SK-N-SH (cell line): ENCODE results near the gene PPP1R17. TPM values are rescaled to one million over a fixed set of nuclear protein-coding genes. Genes with fewer than 3 reads are reported as not detected.

Experiments
- CTCF ChIA-PET: fragments of 300-600, 350-600 bp; formaldehyde crosslinking; extraction: SDS; loops from one replicate; lab custom pipeline; 2021; lab: Yijun Ruan, JAX
- POLR2A ChIA-PET: fragments of 350-600 bp; sonication (Branson Sonifier 250); formaldehyde crosslinking; extraction: SDS; loops from one replicate; lab custom pipeline; 2020; ENCODE audit warnings: antibody characterized with exemption, inconsistent platforms; lab: Yijun Ruan, JAX
- DNase-seq: peaks from one replicate; pipeline ENCODE4 v3.0.0; 2012
- H2AFZ ChIP-seq: fragments of 200-600 bp; sonication (generic); 2 replicates; pipeline ENCODE4 v1.8.1; 2016; ENCODE audit warnings: antibody characterized with exemption, mild to moderate bottlenecking, low read depth
- H3F3A ChIP-seq: fragments of 200-600 bp; sonication (generic); replicated peaks from 2 replicates; pipeline ENCODE3; 2016; ENCODE audit warnings: antibody characterized with exemption, mild to moderate bottlenecking; ENCODE audit not compliant: insufficient read depth
- H3K27ac ChIP-seq, 2 experiments: fragments of 200-500 bp in 1 of 2; fragments of 200-600 bp in 1 of 2; sonication (Bioruptor generic) in 1 of 2; sonication (generic), shearing (Covaris generic) in 1 of 2; 2 replicates each; pipeline versions ENCODE4 v1.5.1 to v1.6.1; 2014 to 2016; ENCODE audit warnings: low read depth in 2 of 2, inconsistent platforms in 1 of 2, low read length in 1 of 2, mild to moderate bottlenecking in 1 of 2, mixed read lengths in 1 of 2
- H3K27me3 ChIP-seq: fragments of 200-600 bp; sonication (generic), shearing (Covaris generic); 2 replicates; pipeline ENCODE4 v1.6.1; 2016; ENCODE audit warnings: mixed run types; ENCODE audit not compliant: insufficient read depth
- H3K36me3 ChIP-seq, 2 experiments: fragments of 200-500 bp in 1 of 2; fragments of 200-600 bp in 1 of 2; sonication (Bioruptor generic) in 1 of 2; sonication (generic) in 1 of 2; replicated peaks in 1 of 2; 2 replicates each; pipeline versions ENCODE3 to v1.5.1; 2014 to 2016; ENCODE audit warnings: low read length in 1 of 2, mild to moderate bottlenecking in 1 of 2; ENCODE audit not compliant: insufficient read depth in 2 of 2, control insufficient read depth in 1 of 2
- H3K4me1 ChIP-seq, 2 experiments: fragments of 200-500 bp in 1 of 2; fragments of 200-600 bp in 1 of 2; sonication (Bioruptor generic) in 1 of 2; sonication (generic), shearing (Covaris generic) in 1 of 2; 2 replicates each; pipeline versions ENCODE4 v1.5.1 to v1.6.1; 2014 to 2016; ENCODE audit warnings: low read depth in 1 of 2, low read length in 1 of 2, mixed run types in 1 of 2; ENCODE audit not compliant: insufficient read depth in 2 of 2, control insufficient read depth in 1 of 2
- H3K4me2 ChIP-seq: fragments of 200-600 bp; sonication (generic), shearing (Covaris generic); 2 replicates; pipeline ENCODE4 v1.6.1; 2017; ENCODE audit warnings: mixed run types
- H3K4me3 ChIP-seq, 2 experiments: fragments of 200-500 bp in 1 of 2; fragments of 200-600 bp in 1 of 2; sonication (Bioruptor generic) in 1 of 2; sonication (generic), shearing (Covaris generic) in 1 of 2; 2 replicates each; pipeline versions ENCODE4 v1.5.1 to v1.8.1; 2014 to 2016; ENCODE audit warnings: low read depth in 2 of 2, inconsistent platforms in 1 of 2, low read length in 1 of 2, mild to moderate bottlenecking in 1 of 2, mixed read lengths in 1 of 2, moderate library complexity in 1 of 2
- H3K79me2 ChIP-seq: fragments of 200-600 bp; sonication (generic); 2 replicates; pipeline ENCODE4 v1.8.1; 2017; ENCODE audit warnings: mild to moderate bottlenecking; ENCODE audit not compliant: insufficient read depth
- H3K9ac ChIP-seq: fragments of 200-600 bp; sonication (generic); 2 replicates; pipeline ENCODE4 v1.6.1; 2017; ENCODE audit warnings: mixed run types
- H3K9me2 ChIP-seq: fragments of 200-600 bp; sonication (generic); 2 replicates; pipeline ENCODE4 v1.6.1; 2017; ENCODE audit warnings: mixed run types
- H3K9me3 ChIP-seq: fragments of 200-600 bp; sonication (generic); 2 replicates; pipeline ENCODE4 v1.6.1; 2017; ENCODE audit warnings: mixed run types, mild to moderate bottlenecking, moderate library complexity
- H4K20me1 ChIP-seq: fragments of 200-600 bp; sonication (generic); 2 replicates; pipeline ENCODE4 v1.6.1; 2017; ENCODE audit warnings: mild to moderate bottlenecking, mixed run types; ENCODE audit not compliant: insufficient read depth
- CHD2 ChIP-seq: fragments of 150-350 bp; IDR thresholded peaks from 2 replicates; pipeline ENCODE4 v1.6.1; 2018; ENCODE audit warnings: low read length; ENCODE audit not compliant: partially characterized antibody
- ELF1 ChIP-seq: IDR thresholded peaks from 2 replicates; pipeline ENCODE4 v1.4.0; 2012
- EP300 ChIP-seq, 2 experiments: IDR thresholded peaks; 2 replicates each; pipeline versions ENCODE4 v1.4.0 to v1.6.1; 2012; ENCODE audit warnings: borderline replicate concordance in 1 of 2, low read depth in 1 of 2, low read length in 1 of 2
- FOSL2 ChIP-seq: IDR thresholded peaks from 2 replicates; pipeline ENCODE4 v1.4.0; 2012; ENCODE audit warnings: low read depth, mild to moderate bottlenecking, moderate library complexity, borderline replicate concordance
- FOXJ3 ChIP-seq: sonication (generic); formaldehyde crosslinking; IDR thresholded peaks from 2 replicates; pipeline ENCODE4 v1.5.1; 2020; ENCODE audit warnings: mild to moderate bottlenecking, missing genetic modification reagents
- GATA2 ChIP-seq: sonication (generic); formaldehyde crosslinking; IDR thresholded peaks from 2 replicates; pipeline ENCODE4 v1.5.0; 2020; ENCODE audit warnings: mild to moderate bottlenecking, missing genetic modification reagents
- JUND ChIP-seq: IDR thresholded peaks from 2 replicates; pipeline ENCODE4 v1.4.0; 2012
- MEF2A ChIP-seq: IDR thresholded peaks from 2 replicates; pipeline ENCODE4 v1.4.0; 2012; ENCODE audit warnings: low read depth, borderline replicate concordance
- POLR2AphosphoS5 ChIP-seq: IDR thresholded peaks from 2 replicates; pipeline ENCODE4 v1.6.1; 2012; ENCODE audit warnings: low read depth, low read length
- RAD21 ChIP-seq: IDR thresholded peaks from 2 replicates; pipeline ENCODE4 v1.6.1; 2012; ENCODE audit warnings: mild to moderate bottlenecking, low read length
- RFX5 ChIP-seq: IDR thresholded peaks from 2 replicates; pipeline ENCODE4 v1.6.1; 2012; ENCODE audit warnings: mild to moderate bottlenecking, improper control_type of control experiment, low read length
- TAF1 ChIP-seq: IDR thresholded peaks from 2 replicates; pipeline ENCODE4 v1.6.1; 2012; ENCODE audit warnings: low read depth, mild to moderate bottlenecking, low read length, moderate library complexity, borderline replicate concordance
- TCF12 ChIP-seq: IDR thresholded peaks from 2 replicates; pipeline ENCODE4 v1.4.0; 2012
- TEAD4 ChIP-seq: IDR thresholded peaks from 2 replicates; pipeline ENCODE4 v1.4.0; 2012; ENCODE audit warnings: mild to moderate bottlenecking, borderline replicate concordance; ENCODE audit not compliant: insufficient read depth
- WGBS: methylation state at CpG from one replicate; pipeline ENCODE4 v1.1.6; 2017; ENCODE audit warnings: low lambda C conversion rate; 5-methylcytosine and 5-hydroxymethylcytosine counted together
- polyA plus RNA-seq, 3 experiments: library from polyadenylated mRNA; depleted of rRNA; stranded (reverse); fragments of >200 nt; gene quantifications; 2 replicates each; pipeline ENCODE4 v1.2.3, GENCODE V29; 2012
- TF ChIP-seq, protein P1 (sequence below): fragments of 200-600 bp; sonication (generic); IDR thresholded peaks from 2 replicates; pipeline ENCODE4 v1.6.1; 2017; ENCODE audit warnings: antibody characterized with exemption, mild to moderate bottlenecking, moderate library complexity
- TF ChIP-seq, protein P2 (sequence below): IDR thresholded peaks from 2 replicates; pipeline ENCODE4 v1.6.1; 2012; ENCODE audit warnings: mild to moderate bottlenecking, low read depth, low read length, moderate library complexity
- TF ChIP-seq, protein P3 (sequence below): IDR thresholded peaks from 2 replicates; pipeline ENCODE4; 2012
- TF ChIP-seq, protein P4 (sequence below): IDR thresholded peaks from 2 replicates; pipeline ENCODE4 v1.4.0; 2012; ENCODE audit warnings: low read depth, borderline replicate concordance
- TF ChIP-seq, protein P5 (sequence below): fragments of 150-350 bp; IDR thresholded peaks from 2 replicates; pipeline ENCODE4 v1.6.1; 2017; ENCODE audit warnings: antibody characterized with exemption, low read length, low read depth, borderline replicate concordance

Gene PPP1R17
- polyA plus RNA-seq, 1 of the 3 experiments (the other 2 are of a cell fraction), result not detected

DNA sequence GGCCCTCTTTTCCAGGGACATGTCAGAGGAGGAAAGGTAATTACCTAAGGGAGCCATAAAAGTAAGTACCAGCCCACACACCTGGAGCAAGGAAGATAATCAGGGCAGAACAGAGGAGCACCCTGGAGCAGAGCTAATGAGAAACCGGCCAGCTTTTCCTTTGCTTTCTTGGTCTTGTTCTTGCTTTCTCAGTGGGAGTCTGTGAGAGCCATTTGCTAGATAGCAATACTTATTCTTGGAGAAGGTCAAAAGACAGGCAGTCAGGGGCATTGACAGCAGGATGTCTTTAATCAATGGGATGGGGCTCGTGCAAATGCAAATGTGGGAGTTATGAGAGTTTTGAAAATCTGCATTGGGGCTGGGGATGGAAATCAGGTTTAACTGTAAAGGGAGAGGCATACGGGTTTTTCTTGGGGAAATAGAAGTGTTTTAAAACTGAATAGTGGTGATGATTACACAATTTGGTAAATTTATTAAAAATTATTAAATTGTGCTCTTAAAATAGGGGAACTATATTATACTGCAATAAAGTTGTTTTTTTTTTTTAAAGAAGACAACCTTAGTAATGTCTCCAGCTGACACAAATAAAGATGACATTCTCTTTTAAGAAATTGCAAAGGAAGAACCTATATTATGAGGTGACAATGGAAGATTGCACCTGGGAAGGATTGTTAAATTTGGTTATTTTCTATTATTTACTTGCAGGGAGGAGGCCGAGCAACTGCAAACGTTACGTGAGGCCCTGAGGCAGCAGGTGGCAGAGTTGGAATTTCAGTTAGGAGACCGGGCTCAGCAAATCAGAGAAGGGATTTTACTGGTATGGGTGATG, 35.6 kb upstream of the PPP1R17 start:
- Histone ChIP-seq H3K27me3 (peaks cover 3% of the 10 kb centered on the region), H3F3A (no peaks in the 10 kb centered on the region), H3K4me1 (no peaks in the 10 kb centered on the region), H3K4me3 (no peak overlapping the region), H3K9me3 (no peaks in the 10 kb centered on the region), H4K20me1 (no peaks in the 10 kb centered on the region), H3K36me3 (no peaks in the 10 kb centered on the region), H3K9me2 (no peaks in the 10 kb centered on the region), H3K27ac (no peak overlapping the region), H3K79me2 (no peaks in the 10 kb centered on the region), H3K9ac (no peak overlapping the region), H3K4me2 (no peak overlapping the region), H2AFZ (no peak overlapping the region)
- 7% methylated on average over 7 of the region's 7 CpGs for WGBS
- no peak for DNase-seq
- ChIA-PET CTCF (interaction anchor here (0.6 kb wide), 1 partner anchor 22 kb away, joined by 3 read pairs; no protein-coding TSS in a partner anchor), POLR2A (no interaction called here)
- no peak for TF ChIP-seq FOSL2
- TF ChIP-seq, protein P1, sequence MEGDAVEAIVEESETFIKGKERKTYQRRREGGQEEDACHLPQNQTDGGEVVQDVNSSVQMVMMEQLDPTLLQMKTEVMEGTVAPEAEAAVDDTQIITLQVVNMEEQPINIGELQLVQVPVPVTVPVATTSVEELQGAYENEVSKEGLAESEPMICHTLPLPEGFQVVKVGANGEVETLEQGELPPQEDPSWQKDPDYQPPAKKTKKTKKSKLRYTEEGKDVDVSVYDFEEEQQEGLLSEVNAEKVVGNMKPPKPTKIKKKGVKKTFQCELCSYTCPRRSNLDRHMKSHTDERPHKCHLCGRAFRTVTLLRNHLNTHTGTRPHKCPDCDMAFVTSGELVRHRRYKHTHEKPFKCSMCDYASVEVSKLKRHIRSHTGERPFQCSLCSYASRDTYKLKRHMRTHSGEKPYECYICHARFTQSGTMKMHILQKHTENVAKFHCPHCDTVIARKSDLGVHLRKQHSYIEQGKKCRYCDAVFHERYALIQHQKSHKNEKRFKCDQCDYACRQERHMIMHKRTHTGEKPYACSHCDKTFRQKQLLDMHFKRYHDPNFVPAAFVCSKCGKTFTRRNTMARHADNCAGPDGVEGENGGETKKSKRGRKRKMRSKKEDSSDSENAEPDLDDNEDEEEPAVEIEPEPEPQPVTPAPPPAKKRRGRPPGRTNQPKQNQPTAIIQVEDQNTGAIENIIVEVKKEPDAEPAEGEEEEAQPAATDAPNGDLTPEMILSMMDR, result no peak

DNA sequence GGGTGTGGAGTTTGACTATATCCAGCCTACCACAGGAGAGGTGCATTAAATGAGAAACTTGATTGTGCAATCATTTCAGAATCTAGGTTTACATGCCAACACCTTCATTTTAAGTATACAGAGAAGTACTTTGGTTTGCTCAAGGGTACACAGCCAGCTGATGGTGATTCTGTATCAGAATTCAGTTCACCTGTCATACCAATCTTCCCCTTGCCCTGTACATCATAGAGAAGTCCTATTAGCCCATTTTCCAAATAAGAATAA, 35.0 kb upstream of the PPP1R17 start:
- POLR2A ChIA-PET, result no interaction called here
- no peak overlapping the region for H3K4me2 ChIP-seq
- TF ChIP-seq, protein P2, sequence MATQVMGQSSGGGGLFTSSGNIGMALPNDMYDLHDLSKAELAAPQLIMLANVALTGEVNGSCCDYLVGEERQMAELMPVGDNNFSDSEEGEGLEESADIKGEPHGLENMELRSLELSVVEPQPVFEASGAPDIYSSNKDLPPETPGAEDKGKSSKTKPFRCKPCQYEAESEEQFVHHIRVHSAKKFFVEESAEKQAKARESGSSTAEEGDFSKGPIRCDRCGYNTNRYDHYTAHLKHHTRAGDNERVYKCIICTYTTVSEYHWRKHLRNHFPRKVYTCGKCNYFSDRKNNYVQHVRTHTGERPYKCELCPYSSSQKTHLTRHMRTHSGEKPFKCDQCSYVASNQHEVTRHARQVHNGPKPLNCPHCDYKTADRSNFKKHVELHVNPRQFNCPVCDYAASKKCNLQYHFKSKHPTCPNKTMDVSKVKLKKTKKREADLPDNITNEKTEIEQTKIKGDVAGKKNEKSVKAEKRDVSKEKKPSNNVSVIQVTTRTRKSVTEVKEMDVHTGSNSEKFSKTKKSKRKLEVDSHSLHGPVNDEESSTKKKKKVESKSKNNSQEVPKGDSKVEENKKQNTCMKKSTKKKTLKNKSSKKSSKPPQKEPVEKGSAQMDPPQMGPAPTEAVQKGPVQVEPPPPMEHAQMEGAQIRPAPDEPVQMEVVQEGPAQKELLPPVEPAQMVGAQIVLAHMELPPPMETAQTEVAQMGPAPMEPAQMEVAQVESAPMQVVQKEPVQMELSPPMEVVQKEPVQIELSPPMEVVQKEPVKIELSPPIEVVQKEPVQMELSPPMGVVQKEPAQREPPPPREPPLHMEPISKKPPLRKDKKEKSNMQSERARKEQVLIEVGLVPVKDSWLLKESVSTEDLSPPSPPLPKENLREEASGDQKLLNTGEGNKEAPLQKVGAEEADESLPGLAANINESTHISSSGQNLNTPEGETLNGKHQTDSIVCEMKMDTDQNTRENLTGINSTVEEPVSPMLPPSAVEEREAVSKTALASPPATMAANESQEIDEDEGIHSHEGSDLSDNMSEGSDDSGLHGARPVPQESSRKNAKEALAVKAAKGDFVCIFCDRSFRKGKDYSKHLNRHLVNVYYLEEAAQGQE, result no peak
- TF ChIP-seq TEAD4 (no peak), ELF1 (no peak), FOXJ3 (no peak), RAD21 (no peak), EP300 (IDR thresholded peaks at IDR 0.05; ENCODE audit: borderline replicate concordance in 1 of 2, low read depth in 1 of 2, low read length in 1 of 2) (no peak), CHD2 (no peak), TCF12 (no peak), GATA2 (CRISPR knock-in tag) (no peak), MEF2A (no peak), TAF1 (no peak), POLR2AphosphoS5 (no peak), JUND (no peak), RFX5 (no peak)
- TF ChIP-seq, protein P3, sequence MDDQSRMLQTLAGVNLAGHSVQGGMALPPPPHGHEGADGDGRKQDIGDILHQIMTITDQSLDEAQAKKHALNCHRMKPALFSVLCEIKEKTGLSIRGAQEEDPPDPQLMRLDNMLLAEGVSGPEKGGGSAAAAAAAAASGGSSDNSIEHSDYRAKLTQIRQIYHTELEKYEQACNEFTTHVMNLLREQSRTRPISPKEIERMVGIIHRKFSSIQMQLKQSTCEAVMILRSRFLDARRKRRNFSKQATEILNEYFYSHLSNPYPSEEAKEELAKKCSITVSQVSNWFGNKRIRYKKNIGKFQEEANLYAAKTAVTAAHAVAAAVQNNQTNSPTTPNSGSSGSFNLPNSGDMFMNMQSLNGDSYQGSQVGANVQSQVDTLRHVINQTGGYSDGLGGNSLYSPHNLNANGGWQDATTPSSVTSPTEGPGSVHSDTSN, result no peak
- TF ChIP-seq, protein P4, sequence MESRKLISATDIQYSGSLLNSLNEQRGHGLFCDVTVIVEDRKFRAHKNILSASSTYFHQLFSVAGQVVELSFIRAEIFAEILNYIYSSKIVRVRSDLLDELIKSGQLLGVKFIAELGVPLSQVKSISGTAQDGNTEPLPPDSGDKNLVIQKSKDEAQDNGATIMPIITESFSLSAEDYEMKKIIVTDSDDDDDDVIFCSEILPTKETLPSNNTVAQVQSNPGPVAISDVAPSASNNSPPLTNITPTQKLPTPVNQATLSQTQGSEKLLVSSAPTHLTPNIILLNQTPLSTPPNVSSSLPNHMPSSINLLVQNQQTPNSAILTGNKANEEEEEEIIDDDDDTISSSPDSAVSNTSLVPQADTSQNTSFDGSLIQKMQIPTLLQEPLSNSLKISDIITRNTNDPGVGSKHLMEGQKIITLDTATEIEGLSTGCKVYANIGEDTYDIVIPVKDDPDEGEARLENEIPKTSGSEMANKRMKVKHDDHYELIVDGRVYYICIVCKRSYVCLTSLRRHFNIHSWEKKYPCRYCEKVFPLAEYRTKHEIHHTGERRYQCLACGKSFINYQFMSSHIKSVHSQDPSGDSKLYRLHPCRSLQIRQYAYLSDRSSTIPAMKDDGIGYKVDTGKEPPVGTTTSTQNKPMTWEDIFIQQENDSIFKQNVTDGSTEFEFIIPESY, result no peak
- TF ChIP-seq, protein P5, sequence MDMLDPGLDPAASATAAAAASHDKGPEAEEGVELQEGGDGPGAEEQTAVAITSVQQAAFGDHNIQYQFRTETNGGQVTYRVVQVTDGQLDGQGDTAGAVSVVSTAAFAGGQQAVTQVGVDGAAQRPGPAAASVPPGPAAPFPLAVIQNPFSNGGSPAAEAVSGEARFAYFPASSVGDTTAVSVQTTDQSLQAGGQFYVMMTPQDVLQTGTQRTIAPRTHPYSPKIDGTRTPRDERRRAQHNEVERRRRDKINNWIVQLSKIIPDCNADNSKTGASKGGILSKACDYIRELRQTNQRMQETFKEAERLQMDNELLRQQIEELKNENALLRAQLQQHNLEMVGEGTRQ, result no peak

More for the DNA sequence above, 35.0 kb upstream of the PPP1R17 start:
- Histone ChIP-seq H2AFZ (no peak overlapping the region), H3K27ac (no peak overlapping the region), H3K4me1 (no peaks in the 10 kb centered on the region), H3F3A (no peaks in the 10 kb centered on the region), H3K9me2 (no peaks in the 10 kb centered on the region), H3K36me3 (no peaks in the 10 kb centered on the region), H3K79me2 (no peaks in the 10 kb centered on the region), H3K4me3 (no peak overlapping the region), H4K20me1 (no peaks in the 10 kb centered on the region), H3K9ac (no peak overlapping the region), H3K27me3 (no peaks in the 10 kb centered on the region; the same call in 1 of the 2 replicates), H3K9me3 (no peaks in the 10 kb centered on the region)
- no peak for DNase-seq
- CTCF ChIA-PET, result no interaction called here
